Activated T-cell treated with anti-CD3 and anti-CD28 coated beads for 1 hour (primary cell): Measurements from ENCODE around the gene SLC9B1.
"Not testable (repeated sequence)": the region's sequence is repeated elsewhere in the genome, so short reads cannot be mapped to it uniquely, and the experiment has no call there.

ENCODE experiments used
- DNase-seq: peaks from one replicate; pipeline ENCODE4 v3.0.0-alpha.2; 2020; ENCODE audit warnings: low read depth

SLC9B1 gene

GRCh38 chr4:103011378-103012025 is 8.0 kb downstream of the SLC9B1 start:
- no peak for DNase-seq

GRCh38 chr4:103010804-103011203 is 8.7 kb downstream of the SLC9B1 start:
- no peak for DNase-seq

- no peak for DNase-seq
Measured at GRCh38 chr4:103008875-103009729, 10.4 kb downstream of the SLC9B1 start.

GRCh38 chr4:103002551-103002950 is 17.0 kb downstream of the SLC9B1 start:
- DNase-seq, result no peak

- no peak for DNase-seq
Measured at GRCh38 chr4:102994803-102995202, 24.7 kb downstream of the SLC9B1 start.

GRCh38 chr4:102993985-102994384 is 25.5 kb downstream of the SLC9B1 start:
- not testable (repeated sequence) for DNase-seq

GRCh38 chr4:102988429-102989020 is 31.0 kb downstream of the SLC9B1 start:
- DNase-seq, result no peak

GRCh38 chr4:102981005-102981404 is 38.5 kb downstream of the SLC9B1 start:
- DNase-seq, result no peak

- DNase-seq, result not testable (repeated sequence)
Measured at GRCh38 chr4:102961813-102962212, 57.7 kb downstream of the SLC9B1 start.

- no peak for DNase-seq
Measured at GRCh38 chr4:102959496-102959895, 60.0 kb downstream of the SLC9B1 start.

- DNase-seq, result no peak
Measured at GRCh38 chr4:102945066-102945465, 74.4 kb downstream of the SLC9B1 start.

- DNase-seq, result not testable (repeated sequence)
Measured at GRCh38 chr4:102938063-102938462, 81.4 kb downstream of the SLC9B1 start.

- no peak for DNase-seq
Measured at GRCh38 chr4:102935716-102936115, 83.8 kb downstream of the SLC9B1 start.

- not testable (repeated sequence) for DNase-seq
Measured at GRCh38 chr4:102919697-102920096, 99.8 kb downstream of the SLC9B1 start.

- no peak for DNase-seq
Measured at GRCh38 chr4:102918859-102919258, 100.6 kb downstream of the SLC9B1 start.

GRCh38 chr4:102901804-102902203 is 117.7 kb downstream of the SLC9B1 start:
- DNase-seq, result no peak

- not testable (repeated sequence) for DNase-seq
Measured at GRCh38 chr4:102897610-102898009, 121.9 kb downstream of the SLC9B1 start.

- DNase-seq, result not testable (repeated sequence)
Measured at GRCh38 chr4:102896547-102896946, 123.0 kb downstream of the SLC9B1 start.

- DNase-seq, result not testable (repeated sequence)
Measured at GRCh38 chr4:102889866-102890265, 129.6 kb downstream of the SLC9B1 start.

GRCh38 chr4:102888570-102888969 is 130.9 kb downstream of the SLC9B1 start:
- not testable (repeated sequence) for DNase-seq

GRCh38 chr4:102883278-102883677 is 136.2 kb downstream of the SLC9B1 start:
- DNase-seq, result no peak

- DNase-seq, result no peak
Measured at GRCh38 chr4:102881343-102881742, 138.2 kb downstream of the SLC9B1 start.

- no peak for DNase-seq
Measured at GRCh38 chr4:102878901-102879300, 140.6 kb downstream of the SLC9B1 start.
